HepG2 (cell line): ENCODE measurements around the gene TPD52L2. TPM values are rescaled to one million over a fixed set of nuclear protein-coding genes. Genes with fewer than 3 reads are reported as not detected.

ENCODE experiments used
- BORCS8-MEF2B ChIP-seq: sonication (generic); formaldehyde crosslinking; IDR thresholded peaks from 2 replicates; pipeline ENCODE4 v1.8.0; 2022; ENCODE audit warnings: mild to moderate bottlenecking, missing genetic modification reagents
- GATAD2A ChIP-seq: IDR thresholded peaks from 2 replicates; pipeline ENCODE4 v1.6.1; 2016
- HNRNPK ChIP-seq: fragments of 200-400 bp; formaldehyde crosslinking; IDR thresholded peaks from 2 replicates; pipeline ENCODE4 v1.6.1; 2018; ENCODE audit warnings: low read length, low read depth, moderate library complexity, mild to moderate bottlenecking; ENCODE audit not compliant: poor library complexity, severe bottlenecking
- HOXA5 ChIP-seq: sonication (generic); formaldehyde crosslinking; IDR thresholded peaks from 2 replicates; pipeline ENCODE4 v1.4.0; 2020; ENCODE audit warnings: missing genetic modification reagents
- JARID2 ChIP-seq: sonication (generic); formaldehyde crosslinking; IDR thresholded peaks from 2 replicates; pipeline ENCODE4 v1.8.1; 2023; ENCODE audit warnings: missing genetic modification reagents, inconsistent platforms; ENCODE audit not compliant: insufficient replicate concordance
- KDM6A ChIP-seq: IDR thresholded peaks from 2 replicates; pipeline ENCODE4 v1.6.1; 2016; ENCODE audit warnings: low read depth
- MIER3 ChIP-seq: IDR thresholded peaks from 2 replicates; pipeline ENCODE4 v1.6.1; 2016; ENCODE audit warnings: missing compliant biosample characterization, borderline replicate concordance
- MXD4 ChIP-seq: IDR thresholded peaks from 2 replicates; pipeline ENCODE4 v1.6.1; 2016; ENCODE audit warnings: mild to moderate bottlenecking, missing biosample characterization, missing genetic modification reagents
- NR2F2 ChIP-seq: IDR thresholded peaks from 2 replicates; pipeline ENCODE4 v1.6.1; 2012; ENCODE audit warnings: low read depth, inconsistent platforms, borderline replicate concordance
- PHF5A ChIP-seq: IDR thresholded peaks from one replicate; pipeline ENCODE4 v1.6.1; 2018; ENCODE audit warnings: low read depth, missing genetic modification reagents; ENCODE audit not compliant: unreplicated experiment
- POGZ ChIP-seq: sonication (generic); formaldehyde crosslinking; IDR thresholded peaks from 2 replicates; pipeline ENCODE4 v1.4.0; 2020; ENCODE audit warnings: mild to moderate bottlenecking, missing genetic modification reagents
- TBL1XR1 ChIP-seq: fragments of 150-350 bp; IDR thresholded peaks from 2 replicates; pipeline ENCODE4 v1.6.1; 2014; ENCODE audit warnings: borderline replicate concordance, low read length; ENCODE audit not compliant: partially characterized antibody
- ZFP90 ChIP-seq: sonication (generic); formaldehyde crosslinking; IDR thresholded peaks from 2 replicates; pipeline ENCODE4 v1.8.0; 2022; ENCODE audit warnings: missing genetic modification reagents, mild to moderate bottlenecking, inconsistent platforms, borderline replicate concordance
- ZKSCAN5 ChIP-seq: sonication (generic); formaldehyde crosslinking; IDR thresholded peaks from 2 replicates; pipeline ENCODE4 v1.5.1; 2020; ENCODE audit warnings: mild to moderate bottlenecking, missing genetic modification reagents
- ZMYM2 ChIP-seq: sonication (generic); formaldehyde crosslinking; IDR thresholded peaks from 2 replicates; pipeline ENCODE4 v1.8.0; 2022; ENCODE audit warnings: mild to moderate bottlenecking, missing genetic modification reagents
- ZNF101 ChIP-seq: sonication (generic); formaldehyde crosslinking; IDR thresholded peaks from 2 replicates; pipeline ENCODE4 v1.4.0; 2020; ENCODE audit warnings: mild to moderate bottlenecking, low read depth, missing genetic modification reagents, borderline replicate concordance
- ZNF329 ChIP-seq: sonication (generic); formaldehyde crosslinking; IDR thresholded peaks from 2 replicates; pipeline ENCODE4 v1.9.0; 2021; ENCODE audit warnings: low read depth, mild to moderate bottlenecking, missing genetic modification reagents
- ZNF446 ChIP-seq: sonication (generic); formaldehyde crosslinking; IDR thresholded peaks from 2 replicates; pipeline ENCODE4 v1.5.0; 2020; ENCODE audit warnings: mild to moderate bottlenecking, missing genetic modification reagents
- ZNF564 ChIP-seq: sonication (generic); formaldehyde crosslinking; IDR thresholded peaks from 2 replicates; pipeline ENCODE4 v1.8.1; 2023; ENCODE audit warnings: mild to moderate bottlenecking, missing genetic modification reagents
- ZNF747 ChIP-seq: sonication (generic); formaldehyde crosslinking; IDR thresholded peaks from 2 replicates; pipeline ENCODE4 v1.8.1; 2023; ENCODE audit warnings: missing genetic modification reagents, mild to moderate bottlenecking, borderline replicate concordance
- ZNF780A ChIP-seq: sonication (generic); formaldehyde crosslinking; IDR thresholded peaks from 2 replicates; pipeline ENCODE4 v1.8.0; 2022; ENCODE audit warnings: mild to moderate bottlenecking, missing genetic modification reagents, moderate library complexity
- ZNF781 ChIP-seq: sonication (generic); formaldehyde crosslinking; IDR thresholded peaks from 2 replicates; pipeline ENCODE4 v1.5.1; 2020; ENCODE audit warnings: borderline replicate concordance, mild to moderate bottlenecking, missing genetic modification reagents; ENCODE audit errors: not compliant biosample characterization
- polyA plus RNA-seq, 8 experiments: library from polyadenylated mRNA; depleted of rRNA in 3 of 8; stranded (reverse) in 7 of 8; unstranded in 1 of 8; fragments of >200 nt; fragmentation: Illumina TruSeq in 4 of 8; extraction: Trizol in 4 of 8; gene quantifications; 2 replicates each; pipeline versions ENCODE4 v1.2.1 to v1.2.3, GENCODE V29; 2011 to 2016; ENCODE audit warnings: low read depth in 4 of 8, missing spikeins in 1 of 8, mixed read lengths in 1 of 8; ENCODE audit not compliant: insufficient read depth in 1 of 8
- total RNA-seq, 5 experiments: library from RNA; depleted of rRNA; stranded (reverse); fragments of >200 nt; fragmentation: Illumina TruSeq; extraction: Trizol; gene quantifications; 2 replicates each; pipeline ENCODE4 v1.2.3, GENCODE V29; 2016; ENCODE audit warnings: low read depth in 1 of 5
- TF ChIP-seq, protein P1 (sequence below): sonication (generic); formaldehyde crosslinking; IDR thresholded peaks from 2 replicates; pipeline ENCODE4 v1.4.0; 2020; ENCODE audit warnings: mild to moderate bottlenecking, missing genetic modification reagents
- TF ChIP-seq, protein P2 (sequence below): sonication (generic); formaldehyde crosslinking; IDR thresholded peaks from 2 replicates; pipeline ENCODE4 v1.4.0; 2020; ENCODE audit warnings: mild to moderate bottlenecking, missing genetic modification reagents
- TF ChIP-seq, protein P3 (sequence below): sonication (generic); formaldehyde crosslinking; IDR thresholded peaks from 2 replicates; pipeline ENCODE4 v1.5.1; 2020; ENCODE audit warnings: missing genetic modification reagents, mild to moderate bottlenecking, borderline replicate concordance

The TPD52L2 gene
- total and polyA plus RNA-seq, 2 of the 13 experiments (the other 11 are each of a cell fraction or from before 2014, with no cell fraction given) = 156 to 184 TPM

DNA sequence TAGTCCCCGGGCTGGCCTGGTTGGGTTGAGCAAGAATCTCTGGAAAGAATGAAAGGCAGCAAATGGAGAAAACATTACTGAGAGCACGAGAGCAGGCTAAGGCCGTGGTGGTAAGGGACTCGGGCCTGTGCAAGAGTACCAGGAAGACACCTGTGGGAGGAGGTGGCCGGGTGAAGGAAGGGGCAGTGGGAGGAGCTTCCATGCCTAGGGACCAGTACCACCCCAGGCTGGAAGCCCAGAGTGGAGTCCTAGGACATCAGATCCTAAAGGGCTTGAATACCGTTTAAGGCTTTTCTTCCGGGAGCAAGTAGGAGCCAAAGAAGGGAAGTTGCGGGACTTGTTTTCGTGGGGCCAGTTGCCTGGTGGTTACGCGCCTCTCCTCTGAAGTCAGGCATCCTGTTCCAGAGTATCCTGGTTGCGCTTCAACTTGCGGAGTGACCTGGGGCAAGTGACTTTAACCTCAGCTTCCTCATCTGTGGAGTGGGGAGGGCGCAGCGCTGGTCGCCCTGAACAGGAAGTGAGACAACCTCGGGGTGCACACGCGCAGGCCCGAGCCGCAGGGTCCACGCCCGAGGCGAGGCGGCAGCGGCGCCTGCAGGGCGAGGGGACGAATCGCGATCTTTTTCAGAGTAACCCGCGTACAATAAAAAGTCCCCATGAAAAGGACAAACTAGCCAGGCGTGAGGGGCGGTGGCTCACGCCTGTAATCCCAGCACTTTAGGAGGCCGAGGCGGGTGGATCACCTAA, 1.1 kb upstream of the TPD52L2 start (continued):
- TF ChIP-seq MIER3 (peak; percentile 91), ZNF747 (peak; percentile 97), KDM6A (CRISPR knock-in tag) (no peak), ZNF781 (CRISPR knock-in tag) (no peak), ZNF101 (CRISPR knock-in tag) (no peak), TBL1XR1 (peak; percentile 50), ZKSCAN5 (CRISPR knock-in tag) (peak; percentile 31; the same call in 1 of the 2 replicates), JARID2 (CRISPR knock-in tag) (no peak), ZNF564 (CRISPR knock-in tag) (peak; percentile 92; the same call in 1 of the 2 replicates), ZMYM2 (CRISPR knock-in tag) (peak; percentile 58; the same call in 1 of the 2 replicates), ZNF329 (CRISPR knock-in tag) (peak; percentile 86; the same call in 1 of the 2 replicates), MXD4 (peak; percentile 68), ZFP90 (CRISPR knock-in tag) (no peak; the same call in 1 of the 2 replicates), BORCS8-MEF2B (CRISPR knock-in tag) (peak; percentile 68), HNRNPK (no peak), PHF5A (peak; percentile 49), GATAD2A (peak; percentile 78; the same call in 1 of the 2 replicates), ZNF446 (CRISPR knock-in tag) (no peak; the same call in 1 of the 2 replicates), ZNF780A (CRISPR knock-in tag) (no peak; the same call in 1 of the 2 replicates), POGZ (peak; percentile 73), HOXA5 (CRISPR knock-in tag) (no peak; the same call in 1 of the 2 replicates), NR2F2 (no peak)
- TF ChIP-seq, protein P1, sequence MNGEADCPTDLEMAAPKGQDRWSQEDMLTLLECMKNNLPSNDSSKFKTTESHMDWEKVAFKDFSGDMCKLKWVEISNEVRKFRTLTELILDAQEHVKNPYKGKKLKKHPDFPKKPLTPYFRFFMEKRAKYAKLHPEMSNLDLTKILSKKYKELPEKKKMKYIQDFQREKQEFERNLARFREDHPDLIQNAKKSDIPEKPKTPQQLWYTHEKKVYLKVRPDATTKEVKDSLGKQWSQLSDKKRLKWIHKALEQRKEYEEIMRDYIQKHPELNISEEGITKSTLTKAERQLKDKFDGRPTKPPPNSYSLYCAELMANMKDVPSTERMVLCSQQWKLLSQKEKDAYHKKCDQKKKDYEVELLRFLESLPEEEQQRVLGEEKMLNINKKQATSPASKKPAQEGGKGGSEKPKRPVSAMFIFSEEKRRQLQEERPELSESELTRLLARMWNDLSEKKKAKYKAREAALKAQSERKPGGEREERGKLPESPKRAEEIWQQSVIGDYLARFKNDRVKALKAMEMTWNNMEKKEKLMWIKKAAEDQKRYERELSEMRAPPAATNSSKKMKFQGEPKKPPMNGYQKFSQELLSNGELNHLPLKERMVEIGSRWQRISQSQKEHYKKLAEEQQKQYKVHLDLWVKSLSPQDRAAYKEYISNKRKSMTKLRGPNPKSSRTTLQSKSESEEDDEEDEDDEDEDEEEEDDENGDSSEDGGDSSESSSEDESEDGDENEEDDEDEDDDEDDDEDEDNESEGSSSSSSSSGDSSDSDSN (CRISPR knock-in tag) = peak; percentile 72
- TF ChIP-seq, protein P2, sequence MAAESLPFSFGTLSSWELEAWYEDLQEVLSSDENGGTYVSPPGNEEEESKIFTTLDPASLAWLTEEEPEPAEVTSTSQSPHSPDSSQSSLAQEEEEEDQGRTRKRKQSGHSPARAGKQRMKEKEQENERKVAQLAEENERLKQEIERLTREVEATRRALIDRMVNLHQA = no peak
- TF ChIP-seq, protein P3, sequence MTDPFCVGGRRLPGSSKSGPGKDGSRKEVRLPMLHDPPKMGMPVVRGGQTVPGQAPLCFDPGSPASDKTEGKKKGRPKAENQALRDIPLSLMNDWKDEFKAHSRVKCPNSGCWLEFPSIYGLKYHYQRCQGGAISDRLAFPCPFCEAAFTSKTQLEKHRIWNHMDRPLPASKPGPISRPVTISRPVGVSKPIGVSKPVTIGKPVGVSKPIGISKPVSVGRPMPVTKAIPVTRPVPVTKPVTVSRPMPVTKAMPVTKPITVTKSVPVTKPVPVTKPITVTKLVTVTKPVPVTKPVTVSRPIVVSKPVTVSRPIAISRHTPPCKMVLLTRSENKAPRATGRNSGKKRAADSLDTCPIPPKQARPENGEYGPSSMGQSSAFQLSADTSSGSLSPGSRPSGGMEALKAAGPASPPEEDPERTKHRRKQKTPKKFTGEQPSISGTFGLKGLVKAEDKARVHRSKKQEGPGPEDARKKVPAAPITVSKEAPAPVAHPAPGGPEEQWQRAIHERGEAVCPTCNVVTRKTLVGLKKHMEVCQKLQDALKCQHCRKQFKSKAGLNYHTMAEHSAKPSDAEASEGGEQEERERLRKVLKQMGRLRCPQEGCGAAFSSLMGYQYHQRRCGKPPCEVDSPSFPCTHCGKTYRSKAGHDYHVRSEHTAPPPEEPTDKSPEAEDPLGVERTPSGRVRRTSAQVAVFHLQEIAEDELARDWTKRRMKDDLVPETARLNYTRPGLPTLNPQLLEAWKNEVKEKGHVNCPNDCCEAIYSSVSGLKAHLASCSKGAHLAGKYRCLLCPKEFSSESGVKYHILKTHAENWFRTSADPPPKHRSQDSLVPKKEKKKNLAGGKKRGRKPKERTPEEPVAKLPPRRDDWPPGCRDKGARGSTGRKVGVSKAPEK (CRISPR knock-in tag) = no peak
